ENCODE measurements around the gene FGFBP2.
"Not testable (repeated sequence)": the region's sequence is repeated elsewhere in the genome, so short reads cannot be mapped to it uniquely, and the experiment has no call there.

Gene FGFBP2

DNA sequence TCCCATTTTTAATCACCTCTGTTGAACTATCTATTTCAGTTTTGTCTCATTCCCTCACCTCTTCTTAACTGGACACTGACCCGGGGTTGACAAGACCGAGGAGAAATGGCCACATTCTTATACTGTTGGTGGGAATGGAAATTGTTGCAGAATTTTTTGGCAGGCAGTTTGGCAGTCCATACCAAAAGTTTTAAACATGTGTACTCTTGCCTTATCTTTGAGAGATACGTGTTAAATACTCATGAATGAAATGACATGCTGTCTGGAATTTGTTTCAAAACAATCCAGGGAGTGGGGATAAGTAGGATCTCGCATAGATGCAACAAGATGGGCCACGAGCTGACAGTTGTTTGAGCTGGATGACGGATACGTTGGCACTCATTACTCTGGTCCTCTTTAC lies 36.5 kb downstream of the FGFBP2 start:
- no peak for DNase-seq

DNA sequence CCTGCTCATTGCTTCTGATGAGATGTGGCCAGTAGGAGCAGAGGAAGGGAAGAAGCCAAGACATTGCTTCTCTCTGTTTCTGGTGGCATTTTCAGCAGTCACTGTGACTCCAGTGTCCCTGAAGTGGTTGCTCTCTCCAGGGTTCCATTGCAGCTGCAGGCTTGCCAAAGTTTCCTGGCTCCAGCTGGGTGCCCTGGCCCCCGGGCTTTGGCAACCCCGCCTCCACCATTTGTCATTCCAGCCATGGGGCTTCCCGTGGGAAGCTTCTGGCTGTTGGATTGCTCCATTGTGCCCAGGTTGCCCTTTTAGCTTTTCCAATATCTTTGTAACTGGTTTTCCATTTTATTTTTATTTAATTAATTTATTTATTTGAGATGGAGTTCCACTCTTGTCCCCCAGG lies 37.1 kb downstream of the FGFBP2 start:
- DNase-seq, result no peak

- no peak for DNase-seq
Measured at GRCh38 chr4:15921592-15921932, 41.4 kb downstream of the FGFBP2 start.

- DNase-seq, result no peak
Measured at GRCh38 chr4:15920723-15921591, 42.0 kb downstream of the FGFBP2 start.

DNA sequence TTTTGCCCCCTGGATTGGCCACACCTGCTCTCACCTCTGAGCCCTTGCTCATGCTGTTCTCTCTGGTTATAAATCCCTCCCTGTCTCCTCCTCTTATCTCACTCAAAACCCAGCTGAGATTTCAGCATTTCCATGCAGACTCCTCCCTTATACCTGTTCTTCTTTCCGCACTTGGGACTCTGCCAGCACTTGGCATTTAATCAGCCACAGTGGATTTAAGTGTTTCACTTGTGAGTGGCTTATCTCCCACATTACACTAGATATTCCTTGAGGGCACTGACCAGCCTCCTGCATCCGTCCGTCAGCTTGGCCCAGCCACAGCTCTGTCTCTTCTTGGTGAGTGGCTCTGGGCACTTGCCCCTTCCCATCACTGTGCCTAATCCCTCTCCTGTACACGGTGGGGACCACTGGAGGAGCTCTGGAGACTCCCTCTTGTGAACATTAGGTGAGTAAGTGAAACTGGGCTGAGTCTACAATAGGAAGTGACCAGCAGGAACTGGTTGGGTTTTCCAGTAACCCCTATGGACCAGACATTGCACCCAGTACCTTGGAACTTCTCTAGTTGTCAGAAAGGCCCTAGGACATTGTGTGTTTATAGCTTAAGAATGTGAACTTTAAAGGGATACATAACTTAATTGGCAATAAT lies 44.4 kb downstream of the FGFBP2 start:
- DNase-seq, result no peak

DNA sequence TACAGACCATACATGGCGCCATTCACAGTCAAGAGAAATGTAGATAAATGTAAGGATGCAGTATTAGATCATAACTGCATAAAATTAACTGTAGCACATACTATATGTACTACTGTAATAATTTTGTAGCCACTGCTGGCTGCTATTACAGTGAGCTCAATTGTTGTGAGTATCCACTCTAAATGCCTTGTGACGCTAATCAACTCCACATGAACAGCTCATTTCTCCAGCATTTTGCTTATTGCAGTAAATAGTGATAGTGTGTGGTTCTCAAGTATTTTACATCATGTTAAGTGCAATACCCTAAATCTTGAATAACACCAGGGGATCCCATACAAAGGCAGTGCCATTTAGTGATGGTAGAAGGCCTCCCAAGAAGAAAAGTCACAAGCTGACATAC lies 45.7 kb downstream of the FGFBP2 start:
- DNase-seq, result no peak

GRCh38 chr4:15916358-15916757 lies 46.6 kb downstream of the FGFBP2 start:
- DNase-seq, result not testable (repeated sequence)

DNA sequence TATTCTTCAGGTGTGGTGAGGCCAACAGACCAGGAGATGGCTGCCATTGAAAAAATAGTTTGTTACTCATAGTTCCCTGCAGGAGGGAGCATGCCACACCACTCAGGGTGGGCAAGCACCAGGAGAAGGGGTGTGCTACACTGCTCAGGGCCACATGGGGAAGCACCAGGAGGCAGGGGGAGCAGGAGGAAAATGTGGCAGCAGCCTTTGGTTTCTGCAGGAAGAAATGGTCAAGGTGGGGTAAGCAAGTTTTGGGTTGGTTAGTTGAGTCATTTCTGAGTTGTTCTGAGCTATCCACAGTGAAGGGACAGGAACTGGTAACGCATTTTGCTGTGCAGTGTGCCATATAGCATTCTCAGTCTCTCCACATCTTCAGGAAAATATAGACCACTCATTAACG lies 48.2 kb downstream of the FGFBP2 start:
- no peak for DNase-seq

- DNase-seq, result no peak
Measured at GRCh38 chr4:15914291-15914690, 48.7 kb downstream of the FGFBP2 start.

GRCh38 chr4:15913631-15913970 lies 49.4 kb downstream of the FGFBP2 start:
- no peak for DNase-seq

DNA sequence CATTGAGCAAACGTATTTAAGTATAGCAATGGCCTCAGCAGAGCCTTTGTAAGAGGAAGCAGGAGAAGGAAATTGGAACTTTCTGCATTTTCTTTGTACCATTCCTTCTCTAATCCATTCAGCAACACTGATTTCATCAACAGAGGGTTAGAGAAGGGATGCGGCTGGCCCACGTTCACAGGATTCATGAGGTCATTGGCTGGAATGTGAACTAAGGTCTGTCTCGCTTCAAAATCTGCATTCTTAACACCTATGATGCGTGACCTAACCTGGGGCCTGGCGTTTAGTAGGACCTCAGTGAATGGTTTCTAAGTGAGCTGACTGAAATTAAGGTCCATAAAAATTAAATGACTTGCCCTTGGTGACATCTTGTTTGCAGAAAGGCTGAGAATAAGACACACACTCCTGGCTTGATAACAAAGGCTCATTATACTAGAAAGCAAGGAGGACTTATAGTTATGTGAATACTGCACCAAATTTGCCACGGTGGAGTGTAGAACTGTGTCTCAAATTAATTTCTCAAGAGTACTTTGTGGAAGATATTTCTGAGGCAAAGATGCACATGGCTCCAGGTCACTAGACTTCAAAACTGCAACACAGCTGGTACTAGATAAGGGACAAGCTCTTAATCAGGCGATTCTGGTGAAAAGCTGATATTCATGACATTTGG lies 49.9 kb downstream of the FGFBP2 start:
- DNase-seq, result no peak

- no peak for DNase-seq
Measured at GRCh38 chr4:15912236-15912635, 50.7 kb downstream of the FGFBP2 start.
